Neuronal stem cell (in vitro differentiated cells): ENCODE results near the gene RASGRF1.

Experiments used
- DNase-seq: peaks from one replicate; pipeline ENCODE4 v3.0.0-alpha.2; 2013; ENCODE audit warnings: low spot score
- H2AFZ ChIP-seq: one replicate; pipeline ENCODE4 v1.6.1; 2013; ENCODE audit warnings: mild to moderate bottlenecking, low read length, inconsistent platforms
- H2AK5ac ChIP-seq: 2 replicates; pipeline ENCODE4 v1.6.1; 2013; ENCODE audit warnings: low read depth, mild to moderate bottlenecking, inconsistent platforms, low read length, moderate library complexity, mixed read lengths
- H2BK120ac ChIP-seq: 2 replicates; pipeline ENCODE4 v1.6.1; 2013; ENCODE audit warnings: low read depth, mild to moderate bottlenecking, inconsistent platforms, low read length, moderate library complexity, mixed read lengths
- H2BK12ac ChIP-seq: one replicate; pipeline ENCODE4 v1.6.1; 2013; ENCODE audit warnings: low read length, inconsistent platforms
- H2BK15ac ChIP-seq: 2 replicates; pipeline ENCODE4 v1.6.1; 2013; ENCODE audit warnings: mild to moderate bottlenecking, low read length, inconsistent platforms, mixed read lengths
- H2BK5ac ChIP-seq: one replicate; pipeline ENCODE4 v1.6.1; 2013; ENCODE audit warnings: inconsistent platforms, mild to moderate bottlenecking, low read length, moderate library complexity
- H3K14ac ChIP-seq: one replicate; pipeline ENCODE4 v1.6.1; 2013; ENCODE audit warnings: low read length, inconsistent platforms
- H3K18ac ChIP-seq: 2 replicates; pipeline ENCODE4 v1.6.1; 2013; ENCODE audit warnings: low read length, inconsistent platforms
- H3K23ac ChIP-seq: 2 replicates; pipeline ENCODE4 v1.6.1; 2013; ENCODE audit warnings: low read depth, mild to moderate bottlenecking, mixed read lengths, low read length, inconsistent platforms; ENCODE audit not compliant: poor library complexity
- H3K27ac ChIP-seq: replicated peaks from 3 replicates; pipeline ENCODE4 v1.5.1; 2013; ENCODE audit warnings: low read length, inconsistent platforms
- H3K27me3 ChIP-seq, 3 experiments: 2 replicates each; pipeline ENCODE4 v1.6.1; 2013; ENCODE audit warnings: low read length in 3 of 3, mild to moderate bottlenecking in 2 of 3, inconsistent platforms in 1 of 3, low read depth in 1 of 3, mixed read lengths in 1 of 3, moderate library complexity in 1 of 3; ENCODE audit not compliant: control insufficient read depth in 3 of 3, insufficient read depth in 3 of 3
- H3K36me3 ChIP-seq, 2 donors: replicated peaks in 1 of 2; 2 replicates each; pipeline ENCODE4 v1.6.1; 2013; ENCODE audit warnings: low read length in 2 of 2; ENCODE audit not compliant: control insufficient read depth in 2 of 2, insufficient read depth in 2 of 2
- H3K4ac ChIP-seq: 2 replicates; pipeline ENCODE4 v1.6.1; 2013; ENCODE audit warnings: inconsistent platforms, mild to moderate bottlenecking, low read length, moderate library complexity
- H3K4me1 ChIP-seq, 2 donors: 1 replicate in 1 of 2; 2 replicates in 1 of 2; pipeline ENCODE4 v1.6.1; 2013; ENCODE audit warnings: low read length in 2 of 2, low read depth in 1 of 2; ENCODE audit not compliant: control insufficient read depth in 2 of 2, insufficient read depth in 1 of 2
- H3K4me2 ChIP-seq: one replicate; pipeline ENCODE4 v1.6.1; 2013; ENCODE audit warnings: mild to moderate bottlenecking, low read length, inconsistent platforms; ENCODE audit not compliant: insufficient read depth, poor library complexity, severe bottlenecking
- H3K4me3 ChIP-seq, 2 donors: 2 replicates each; pipeline ENCODE4 v1.5.1; 2013; ENCODE audit warnings: low read length in 2 of 2, mild to moderate bottlenecking in 2 of 2, inconsistent platforms in 1 of 2, moderate library complexity in 1 of 2
- H3K79me1 ChIP-seq: one replicate; pipeline ENCODE4 v1.6.1; 2013; ENCODE audit warnings: low read depth, mild to moderate bottlenecking, inconsistent platforms, low read length, moderate library complexity
- H3K9ac ChIP-seq: one replicate; pipeline ENCODE4 v1.6.1; 2013; ENCODE audit warnings: mild to moderate bottlenecking, low read depth, low read length, inconsistent platforms; ENCODE audit not compliant: poor library complexity
- H3K9me3 ChIP-seq, 2 donors: replicated peaks in 1 of 2; 2 replicates each; pipeline versions ENCODE3 to v1.6.1; 2013; ENCODE audit warnings: low read length in 2 of 2, mild to moderate bottlenecking in 2 of 2, inconsistent platforms in 1 of 2, low read depth in 1 of 2, mixed read lengths in 1 of 2, moderate library complexity in 1 of 2; ENCODE audit not compliant: control insufficient read depth in 2 of 2, insufficient read depth in 1 of 2
- H4K8ac ChIP-seq: one replicate; pipeline ENCODE4 v1.6.1; 2013; ENCODE audit warnings: low read depth, mild to moderate bottlenecking, inconsistent platforms, low read length, moderate library complexity
- H4K91ac ChIP-seq: one replicate; pipeline ENCODE4 v1.6.1; 2013; ENCODE audit warnings: low read length, low read depth, mild to moderate bottlenecking, inconsistent platforms; ENCODE audit not compliant: poor library complexity
- WGBS, 2 donors: extraction: QIAGEN DNeasy Blood & Tissue Kit; methylation state at CpG; one replicate each; pipeline ENCODE4 v1.1.7; 2013; ENCODE audit warnings: missing lambda C conversion rate in 2 of 2, mixed read lengths in 1 of 2; ENCODE audit not compliant: insufficient read length in 2 of 2, insufficient replicate concordance in 1 of 2; ENCODE audit errors: extremely low coverage in 2 of 2; 5-methylcytosine and 5-hydroxymethylcytosine counted together

The RASGRF1 gene

DNA sequence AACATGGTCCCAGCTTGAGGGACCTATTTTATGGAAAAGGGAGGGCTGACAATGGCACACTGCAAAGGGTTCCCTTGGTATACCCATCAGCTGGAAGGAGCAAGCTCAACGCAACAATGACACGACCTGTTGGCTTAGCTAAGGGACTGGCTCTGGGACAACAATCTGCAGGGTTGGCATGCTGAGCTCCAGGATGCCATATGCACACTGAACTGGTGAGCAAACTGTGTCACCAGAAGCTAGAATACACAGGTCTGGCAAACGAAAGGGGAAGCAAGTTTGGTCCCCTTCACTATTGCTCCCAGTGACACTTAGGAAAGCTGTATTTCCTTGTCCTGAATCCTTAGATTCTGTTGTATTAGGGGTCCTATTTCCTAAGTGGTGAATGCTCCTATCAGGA lies 38.0 kb upstream of the RASGRF1 start:
- Histone ChIP-seq H2BK15ac (no peak overlapping the region), H3K27me3 (no peaks in the 10 kb centered on the region), H2BK12ac (no peak overlapping the region), H4K91ac (no peak overlapping the region), H3K4me1 (no peaks in the 10 kb centered on the region), H3K79me1 (no peaks in the 10 kb centered on the region), H2BK120ac (no peak overlapping the region), H2AK5ac (no peak overlapping the region), H3K9me3 (peaks cover 0 to 2% of the 10 kb centered on the region in 2 donors), H3K18ac (no peak overlapping the region), H3K4ac (no peak overlapping the region), H3K14ac (no peak overlapping the region), H2BK5ac (no peak overlapping the region), H3K23ac (no peak overlapping the region), H3K4me3 (no peak overlapping the region), H3K9ac (no peak overlapping the region), H3K27ac (no peak overlapping the region), H3K36me3 (no peaks in the 10 kb centered on the region), H4K8ac (no peak overlapping the region), H3K4me2 (no peak overlapping the region), H2AFZ (no peak overlapping the region)
- no CpG with 5 or more reads among the region's 3 CpGs for WGBS, 2 donors
- DNase-seq: no peak

GRCh38 chr15:79124388-79124787 lies 33.8 kb upstream of the RASGRF1 start:
- Histone ChIP-seq H3K27me3 (no peaks in the 10 kb centered on the region), H3K27ac (no peak overlapping the region), H3K23ac (no peak overlapping the region), H2BK12ac (no peak overlapping the region), H2AFZ (no peak overlapping the region), H3K4me1 (no peaks in the 10 kb centered on the region), H2BK5ac (no peak overlapping the region), H3K4ac (no peak overlapping the region), H3K79me1 (no peaks in the 10 kb centered on the region), H3K14ac (no peak overlapping the region), H4K91ac (no peak overlapping the region), H3K9ac (no peak overlapping the region), H2AK5ac (no peak overlapping the region), H3K18ac (no peak overlapping the region), H3K4me3 (no peak overlapping the region), H3K4me2 (no peak overlapping the region), H3K9me3 (no peaks in the 10 kb centered on the region), H4K8ac (no peak overlapping the region), H2BK15ac (no peak overlapping the region), H2BK120ac (no peak overlapping the region), H3K36me3 (no peaks in the 10 kb centered on the region)
- no CpG with 5 or more reads among the region's 3 CpGs for WGBS, 2 donors
- no peak for DNase-seq

DNA sequence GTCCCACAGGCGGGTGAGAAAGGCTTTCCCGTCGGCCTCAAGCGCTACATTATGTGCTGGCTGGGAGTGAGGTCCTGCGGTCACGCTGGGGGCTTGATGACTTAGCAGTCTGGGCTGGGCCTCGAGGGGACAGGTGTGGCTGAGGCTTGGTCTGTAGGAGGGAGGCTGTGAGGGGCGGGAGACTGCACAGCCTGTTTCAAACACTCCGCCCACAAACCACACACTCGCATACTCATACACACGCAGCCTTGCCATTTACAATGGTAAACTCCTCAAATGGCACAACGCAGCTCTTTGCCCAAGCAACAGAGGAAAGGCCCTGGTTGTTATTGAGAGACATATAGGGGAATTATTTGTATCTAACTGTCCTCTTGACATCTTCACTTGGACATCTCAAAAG lies 32.4 kb upstream of the RASGRF1 start:
- Histone ChIP-seq H3K27ac (no peak overlapping the region), H3K14ac (peak overlapping the region; percentile 50), H4K91ac (no peak overlapping the region), H3K9me3 (no peaks in the 10 kb centered on the region), H3K4ac (no peak overlapping the region), H3K4me2 (no peak overlapping the region), H3K18ac (no peak overlapping the region), H3K9ac (no peak overlapping the region), H3K79me1 (no peaks in the 10 kb centered on the region), H2AK5ac (no peak overlapping the region), H3K4me1 (no peaks in the 10 kb centered on the region), H2BK120ac (no peak overlapping the region), H3K23ac (no peak overlapping the region), H2AFZ (no peak overlapping the region), H4K8ac (no peak overlapping the region), H2BK5ac (no peak overlapping the region), H3K27me3 (no peaks in the 10 kb centered on the region), H2BK15ac (no peak overlapping the region), H3K36me3 (no peaks in the 10 kb centered on the region), H3K4me3 (no peak overlapping the region), H2BK12ac (no peak overlapping the region)
- WGBS, 2 donors: no CpG with 5 or more reads among the region's 12 CpGs
- DNase-seq: no peak

DNA sequence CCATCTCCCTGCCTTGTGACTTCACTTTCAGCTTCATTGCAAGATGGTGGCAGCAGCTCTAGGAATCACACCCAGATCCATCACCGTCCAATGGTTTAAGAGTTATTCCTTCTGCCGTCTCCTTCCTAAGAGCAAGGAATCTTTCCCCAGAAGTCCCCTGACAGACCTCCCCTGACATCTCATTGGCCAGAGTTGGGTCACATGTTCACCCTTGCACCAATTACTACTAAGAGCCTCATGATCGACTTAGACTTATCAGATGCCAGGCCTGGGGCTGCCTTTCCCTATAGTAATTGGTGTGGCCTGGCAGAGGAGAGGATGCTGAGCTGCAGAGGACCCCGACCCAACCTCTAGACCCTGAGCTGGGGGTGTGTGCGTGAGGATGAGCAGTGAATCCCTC lies 31.8 kb upstream of the RASGRF1 start:
- no peaks in the 10 kb centered on the region for H3K4me1 ChIP-seq
- peak overlapping the region; percentile 9 for H3K9ac ChIP-seq
- H3K9me3 ChIP-seq: no peaks in the 10 kb centered on the region
- peak overlapping the region; percentile 16 for H3K18ac ChIP-seq
- no peak overlapping the region for H3K23ac ChIP-seq
- no peak overlapping the region for H2AFZ ChIP-seq
- no peak overlapping the region for H2BK12ac ChIP-seq
- no peaks in the 10 kb centered on the region for H3K36me3 ChIP-seq
- no peak overlapping the region for H4K8ac ChIP-seq
- H3K4me3 ChIP-seq: no peak overlapping the region
- H3K27me3 ChIP-seq: no peaks in the 10 kb centered on the region
- H3K14ac ChIP-seq: no peak overlapping the region
- no peak overlapping the region for H3K4ac ChIP-seq
- H2AK5ac ChIP-seq: no peak overlapping the region
- no peak overlapping the region for H2BK120ac ChIP-seq
- DNase-seq: no peak
- no peak overlapping the region for H2BK5ac ChIP-seq
- no peak overlapping the region for H3K27ac ChIP-seq
- H3K4me2 ChIP-seq: no peak overlapping the region
- WGBS, 2 donors: no CpG with 5 or more reads among the region's 5 CpGs
- H2BK15ac ChIP-seq: no peak overlapping the region
- no peak overlapping the region for H4K91ac ChIP-seq
- H3K79me1 ChIP-seq: no peaks in the 10 kb centered on the region
